Hepatocyte (in vitro differentiated cells): ENCODE data around the gene PLPP1. TPM values are rescaled to one million over a fixed set of nuclear protein-coding genes. Genes with fewer than 3 reads are reported as not detected.

ENCODE experiments used
- DNase-seq: peaks from one replicate; pipeline ENCODE4 v3.0.0-alpha.2; 2016; ENCODE audit warnings: low spot score
- H2AFZ ChIP-seq: fragments of 200-600 bp; sonication (generic); 2 replicates; pipeline ENCODE4 v1.6.0; 2016; ENCODE audit warnings: antibody characterized with exemption, mild to moderate bottlenecking
- H3K27ac ChIP-seq: fragments of 200-600 bp; sonication (generic); 2 replicates; pipeline ENCODE4 v1.5.1; 2016; ENCODE audit warnings: mild to moderate bottlenecking
- H3K27me3 ChIP-seq: fragments of 200-600 bp; sonication (generic); 2 replicates; pipeline ENCODE4 v1.6.1; 2016
- H3K36me3 ChIP-seq: fragments of 200-600 bp; sonication (generic); replicated peaks from 2 replicates; pipeline ENCODE4 v1.5.1; 2016; ENCODE audit warnings: low read depth; ENCODE audit not compliant: insufficient read depth
- H3K4me1 ChIP-seq: fragments of 200-600 bp; sonication (generic); 2 replicates; pipeline ENCODE4 v1.5.1; 2016; ENCODE audit warnings: mild to moderate bottlenecking, moderate library complexity; ENCODE audit not compliant: insufficient read depth
- H3K4me2 ChIP-seq: fragments of 200-600 bp; sonication (generic); 2 replicates; pipeline ENCODE4 v1.6.0; 2016
- H3K4me3 ChIP-seq: fragments of 200-600 bp; sonication (generic); 2 replicates; pipeline ENCODE4 v1.5.1; 2016; ENCODE audit warnings: mild to moderate bottlenecking
- H3K79me2 ChIP-seq: fragments of 200-600 bp; sonication (generic); 2 replicates; pipeline ENCODE4 v1.6.0; 2017; ENCODE audit warnings: mild to moderate bottlenecking
- H3K9me2 ChIP-seq: fragments of 200-600 bp; sonication (generic); replicated peaks from 2 replicates; pipeline ENCODE4 v1.6.0; 2017; ENCODE audit warnings: mild to moderate bottlenecking; ENCODE audit not compliant: insufficient read depth
- H3K9me3 ChIP-seq: fragments of 200-600 bp; sonication (generic); 2 replicates; pipeline ENCODE4 v1.5.1; 2016; ENCODE audit warnings: low read depth, mild to moderate bottlenecking
- H4K20me1 ChIP-seq: fragments of 200-600 bp; sonication (generic); 2 replicates; pipeline ENCODE4 v1.6.0; 2016; ENCODE audit warnings: mild to moderate bottlenecking; ENCODE audit not compliant: insufficient read depth, poor library complexity, severe bottlenecking
- CTCF ChIP-seq: fragments of 200-600 bp; sonication (generic); IDR thresholded peaks from 2 replicates; pipeline ENCODE4 v1.5.1; 2016; ENCODE audit warnings: antibody characterized with exemption, mild to moderate bottlenecking; ENCODE audit not compliant: poor library complexity
- EZH2 ChIP-seq: fragments of 200-600 bp; sonication (generic); IDR thresholded peaks from 2 replicates; pipeline ENCODE4 v1.6.1; 2016; ENCODE audit warnings: antibody characterized with exemption, mild to moderate bottlenecking, borderline replicate concordance
- EZH2phosphoT487 ChIP-seq: fragments of 200-600 bp; sonication (generic); IDR thresholded peaks from one replicate; pipeline ENCODE4 v1.6.1; 2018; ENCODE audit warnings: antibody characterized with exemption, mild to moderate bottlenecking, low read depth, moderate library complexity; ENCODE audit not compliant: unreplicated experiment, severe bottlenecking
- WGBS: methylation state at CpG from one replicate; pipeline ENCODE4 v1.1.6; 2016; ENCODE audit warnings: low lambda C conversion rate; ENCODE audit errors: missing lambda C conversion rate; 5-methylcytosine and 5-hydroxymethylcytosine counted together
- polyA plus RNA-seq: library from polyadenylated mRNA; unstranded; fragments of >200 nt; fragmentation: Nextera tagmentation; extraction: Ambion mirVana; gene quantifications from 2 replicates; pipeline ENCODE4 v1.2.1, GENCODE V29; 2016
- total RNA-seq: library from RNA; depleted of rRNA; stranded (reverse); fragments of >200 nt; gene quantifications from 2 replicates; pipeline ENCODE4 v1.2.3, GENCODE V29; 2014

Gene PLPP1
- total and polyA plus RNA-seq, 2 experiments from 2014 or later = 80.1 to 84.9 TPM

GRCh38 chr5:55520117-55520839 is 14.5 kb downstream of the PLPP1 start:
- Histone ChIP-seq H3K4me1 (peaks cover 15% of the 10 kb centered on the region), H3K79me2 (peaks cover 65% of the 10 kb centered on the region)
- TF ChIP-seq CTCF (no peak), EZH2phosphoT487 (no peak), EZH2 (no peak)

GRCh38 chr5:55518831-55519390 is 15.9 kb downstream of the PLPP1 start:
- no peaks in the 10 kb centered on the region for H3K9me2 ChIP-seq

More at GRCh38 chr5:55520117-55520839, 14.5 kb downstream of the PLPP1 start:
- DNase-seq = peak; percentile 40
- Histone ChIP-seq H3K9me2 (no peaks in the 10 kb centered on the region), H3K27me3 (no peaks in the 10 kb centered on the region), H2AFZ (no peak overlapping the region), H3K27ac (peak overlapping the region; percentile 92), H3K4me2 (no peak overlapping the region), H4K20me1 (no peaks in the 10 kb centered on the region), H3K36me3 (no peaks in the 10 kb centered on the region), H3K9me3 (no peaks in the 10 kb centered on the region), H3K4me3 (no peak overlapping the region)
- WGBS = 66% methylated on average over 2 of the region's 2 CpGs

GRCh38 chr5:55517804-55518203 is 17.0 kb downstream of the PLPP1 start:
- H3K36me3 ChIP-seq = no peaks in the 10 kb centered on the region
- TF ChIP-seq EZH2phosphoT487 (no peak), EZH2 (no peak), CTCF (no peak)
- H3K9me2 ChIP-seq = no peaks in the 10 kb centered on the region
- 86% methylated on average over 7 of the region's 7 CpGs for WGBS
- H3K4me1 ChIP-seq = peaks cover 15% of the 10 kb centered on the region
- no peak overlapping the region for H3K4me3 ChIP-seq
- no peaks in the 10 kb centered on the region for H4K20me1 ChIP-seq
- no peaks in the 10 kb centered on the region for H3K9me3 ChIP-seq
- H3K4me2 ChIP-seq = no peak overlapping the region
- peak overlapping the region; percentile 69 for H3K27ac ChIP-seq
- DNase-seq = no peak
- H2AFZ ChIP-seq = no peak overlapping the region
- peaks cover 65% of the 10 kb centered on the region for H3K79me2 ChIP-seq
- no peaks in the 10 kb centered on the region for H3K27me3 ChIP-seq

More at GRCh38 chr5:55518831-55519390, 15.9 kb downstream of the PLPP1 start:
- Histone ChIP-seq H3K9me3 (no peaks in the 10 kb centered on the region), H2AFZ (no peak overlapping the region), H3K27me3 (no peaks in the 10 kb centered on the region), H3K4me1 (peaks cover 15% of the 10 kb centered on the region), H3K4me3 (no peak overlapping the region), H3K79me2 (peaks cover 65% of the 10 kb centered on the region), H3K4me2 (peak overlapping the region; percentile 2), H4K20me1 (no peaks in the 10 kb centered on the region), H3K27ac (peak overlapping the region; percentile 69), H3K36me3 (no peaks in the 10 kb centered on the region)
- no peak for DNase-seq
- no peak for TF ChIP-seq EZH2
- no peak for TF ChIP-seq CTCF
- TF ChIP-seq EZH2phosphoT487 = no peak
